Measurements from ENCODE around the gene SRI.
A peak's percentile ranks its signal among the peaks of the same experiment; 100 is the strongest.

Gene SRI

GRCh38 chr7:88224601-88225275, 4.9 kb upstream of the SRI start:
- no peak for DNase-seq

DNA sequence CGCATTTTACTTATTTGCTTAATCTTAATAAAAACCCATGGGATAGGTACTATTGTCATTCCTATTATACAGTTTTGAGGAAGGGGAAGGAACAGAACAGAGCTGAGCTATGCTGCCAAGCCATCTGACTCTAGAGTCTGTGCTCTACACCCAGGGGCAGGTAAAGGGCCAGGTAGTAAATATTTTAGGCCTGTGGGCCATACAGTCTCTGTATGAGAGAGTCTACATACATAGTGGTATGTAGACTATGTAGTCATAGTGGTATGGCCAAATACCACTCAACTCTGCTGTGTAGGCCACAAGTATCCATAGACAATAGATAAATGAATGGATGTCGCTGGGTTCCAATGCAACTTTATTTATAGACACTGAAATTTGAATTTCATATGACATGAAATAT, 3.4 kb upstream of the SRI start:
- DNase-seq, result no peak

DNA sequence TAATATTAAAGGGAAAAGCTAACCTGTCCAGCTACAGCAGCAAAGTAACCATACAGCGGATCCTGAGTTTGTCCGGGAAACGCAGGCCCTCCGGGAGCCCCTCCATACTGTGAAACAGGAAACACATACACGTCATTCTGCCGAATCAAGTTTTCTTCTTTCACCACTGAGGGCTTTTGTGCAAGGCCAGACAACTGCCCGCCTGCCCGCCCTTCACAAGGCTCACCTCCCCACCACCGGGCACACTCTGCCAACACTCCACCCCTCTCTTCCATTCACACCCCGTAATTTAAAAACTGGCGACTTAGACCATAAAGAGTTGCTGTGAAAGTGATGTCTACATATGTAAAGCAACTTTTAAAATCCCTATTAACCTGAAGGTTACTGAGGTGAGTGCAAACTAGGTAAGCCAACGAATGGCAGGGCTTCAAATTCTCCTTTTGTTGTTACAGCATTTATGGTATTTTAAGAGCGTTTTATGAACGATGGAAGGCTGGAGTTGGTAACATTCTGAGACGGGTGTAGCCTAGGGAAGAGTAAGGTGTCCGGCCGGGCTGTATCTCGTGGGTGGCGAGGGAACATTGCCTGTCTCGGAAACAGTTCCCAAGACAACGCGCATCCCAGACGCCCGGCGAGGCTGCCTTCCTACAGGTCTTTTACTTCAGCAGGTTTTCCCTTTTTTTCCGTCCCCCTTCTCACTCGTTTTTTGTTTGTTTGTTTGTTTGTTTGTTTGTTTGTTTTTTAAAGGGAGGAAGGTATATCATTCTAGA, 817 bp downstream of the SRI start:
- DNase-seq, result peak; percentile 41 to 74

- DNase-seq, result no peak
Measured at GRCh38 chr7:88218429-88218745, 1.5 kb downstream of the SRI start.

- DNase-seq, result no peak
Measured at GRCh38 chr7:88217675-88218428, 2.0 kb downstream of the SRI start.

DNA sequence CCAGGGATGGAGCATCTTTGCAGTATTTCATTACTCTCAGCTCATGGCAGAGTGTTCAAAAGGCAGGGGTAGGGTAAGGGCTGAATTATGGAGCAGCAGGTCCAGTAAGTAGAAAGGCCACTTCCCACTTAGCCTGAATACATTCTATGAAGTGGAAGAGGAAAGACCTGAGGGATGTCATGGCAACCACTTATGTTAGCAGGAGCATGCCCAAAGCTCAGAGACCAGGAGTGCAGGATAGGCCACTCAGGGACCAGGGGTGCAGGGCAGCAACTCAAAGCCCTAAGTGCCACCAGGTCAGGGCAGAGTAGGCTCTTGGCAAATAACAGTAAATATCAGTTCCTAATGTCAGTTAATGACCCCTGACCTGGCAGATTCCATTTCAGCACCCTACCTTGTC, 3.6 kb downstream of the SRI start:
- no peak for DNase-seq

DNA sequence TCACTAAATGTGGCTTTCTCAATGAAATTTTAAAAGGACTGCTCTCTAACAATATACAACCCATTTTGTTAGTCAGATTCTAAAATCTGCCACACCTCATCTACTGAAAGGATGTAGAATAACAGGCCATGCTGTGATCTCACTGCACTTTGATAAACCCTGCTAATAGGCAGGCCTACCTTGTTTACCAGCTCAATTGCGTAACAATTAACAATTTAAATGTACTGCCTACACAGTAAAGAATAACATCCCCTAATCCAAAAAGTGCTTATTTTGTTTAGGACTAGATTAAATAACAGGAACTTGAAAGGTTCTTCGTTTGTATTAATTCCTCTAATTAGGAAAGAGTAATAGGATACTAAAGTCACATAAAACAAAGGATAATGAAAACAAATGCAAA, 4.5 kb downstream of the SRI start:
- no peak for DNase-seq

GRCh38 chr7:88214456-88214855, 5.4 kb downstream of the SRI start:
- DNase-seq, result no peak

- no peak for DNase-seq
Measured at GRCh38 chr7:88212918-88213317, 6.9 kb downstream of the SRI start.

- DNase-seq, result no peak
Measured at GRCh38 chr7:88208521-88208920, 11.3 kb downstream of the SRI start.

DNA sequence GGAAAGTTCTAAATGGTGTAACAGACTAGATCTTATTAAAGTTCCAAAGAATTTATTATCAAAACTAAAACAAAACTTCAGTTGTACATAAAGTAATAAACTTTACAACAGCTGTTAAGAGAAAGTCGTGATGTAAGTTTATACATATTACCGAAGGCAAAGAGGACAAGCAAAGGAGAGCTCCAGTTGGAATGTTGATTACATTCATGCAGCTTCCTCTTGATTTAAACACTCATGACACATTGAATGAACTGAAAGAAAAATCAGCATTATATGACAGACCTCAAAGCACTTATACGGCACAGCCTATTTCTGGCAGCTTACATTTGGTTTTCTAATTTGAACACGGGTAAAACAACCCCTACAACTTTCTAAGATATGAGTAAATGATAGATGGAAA, 13.6 kb downstream of the SRI start:
- no peak for DNase-seq

- no peak for DNase-seq
Measured at GRCh38 chr7:88205179-88205578, 14.7 kb downstream of the SRI start.

GRCh38 chr7:88204525-88205110, 15.2 kb downstream of the SRI start:
- no peak for DNase-seq

GRCh38 chr7:88203401-88203800, 16.4 kb downstream of the SRI start:
- DNase-seq, result no peak

DNA sequence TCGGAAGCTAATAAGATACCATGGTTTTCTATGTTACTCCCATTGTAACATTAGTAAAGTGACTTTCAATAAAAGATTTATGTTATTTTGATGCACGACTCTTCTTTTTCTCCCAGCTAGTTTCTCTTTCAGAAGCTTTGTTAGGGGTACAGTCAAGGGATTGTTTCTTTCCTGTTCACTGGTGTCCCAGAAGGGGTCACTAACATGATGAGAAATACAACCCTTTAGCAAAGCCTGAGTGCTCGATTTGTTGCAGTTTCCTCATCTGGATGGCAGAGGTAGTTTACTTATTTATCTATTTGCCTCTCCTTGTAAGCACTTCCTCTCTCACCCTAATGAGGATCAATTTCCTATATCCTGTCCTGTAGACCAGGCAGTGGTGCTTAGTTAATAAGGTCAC, 17.0 kb downstream of the SRI start:
- no peak for DNase-seq

DNA sequence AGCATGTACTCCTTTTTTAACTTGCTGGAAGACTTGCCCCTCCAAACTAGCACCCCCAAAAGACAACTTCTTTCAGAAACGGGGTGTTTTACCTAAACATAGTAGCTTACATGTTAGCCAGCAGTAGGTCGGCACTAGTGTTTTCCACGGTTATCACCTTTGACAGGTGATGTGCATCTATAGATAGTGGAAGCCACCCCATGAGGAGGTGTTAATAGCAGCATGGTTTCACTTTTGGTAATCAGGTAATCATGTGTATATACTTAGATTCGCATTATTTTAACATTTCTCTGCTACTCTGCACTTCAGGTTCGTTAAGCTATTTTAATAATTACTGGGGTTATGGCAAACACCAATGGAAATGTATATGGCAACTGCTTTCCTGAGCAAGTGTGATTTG, 17.6 kb downstream of the SRI start:
- no peak for DNase-seq

- DNase-seq, result no peak
Measured at GRCh38 chr7:88201305-88201704, 18.5 kb downstream of the SRI start.

GRCh38 chr7:88200789-88201188, 19.0 kb downstream of the SRI start:
- peak; percentile 47 to 74 for DNase-seq

DNA sequence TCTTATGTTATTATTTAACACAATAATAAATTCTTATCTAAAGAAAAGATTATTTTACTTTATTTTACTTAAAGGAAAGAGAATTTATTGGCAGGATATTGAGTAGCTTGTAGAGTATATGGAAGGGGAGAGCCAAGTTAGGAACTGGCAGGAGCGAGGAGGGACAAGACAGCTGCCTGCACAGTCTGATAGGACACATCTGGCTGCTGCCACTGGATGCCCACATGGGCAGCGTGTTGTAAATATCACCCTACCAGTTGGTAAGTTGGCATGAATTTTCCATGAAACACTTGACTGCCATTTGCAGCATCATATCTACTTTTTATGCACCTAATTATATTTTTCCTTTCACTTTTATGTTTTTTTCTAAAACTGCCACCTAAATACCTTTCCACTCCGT, 19.6 kb downstream of the SRI start:
- DNase-seq, result no peak

- DNase-seq, result peak; percentile 52 to 76
Measured at GRCh38 chr7:88191911-88192310, 27.9 kb downstream of the SRI start.

- no peak for DNase-seq
Measured at GRCh38 chr7:88185650-88186049, 34.2 kb downstream of the SRI start.

GRCh38 chr7:88184848-88185304, 35.0 kb downstream of the SRI start:
- DNase-seq, result no peak

GRCh38 chr7:88183051-88183450, 36.8 kb downstream of the SRI start:
- DNase-seq, result no peak

- DNase-seq, result no peak
Measured at GRCh38 chr7:88176190-88176589, 43.6 kb downstream of the SRI start.
